K562 (cell line): Measurements from ENCODE around the gene ZNF140. TPM values are rescaled to one million over a fixed set of nuclear protein-coding genes. Genes with fewer than 3 reads are reported as not detected.

Experiments used
- ATF7 ChIP-seq: fragments of 450-650 bp; IDR thresholded peaks from 2 replicates; pipeline ENCODE4 v1.7.1; 2014; ENCODE audit warnings: mild to moderate bottlenecking, moderate library complexity
- BCL6 ChIP-seq: fragments of 250-450 bp; sonication (Bioruptor Pico); IDR thresholded peaks from 2 replicates; pipeline ENCODE4 v1.4.0; 2020
- BRF1 ChIP-seq: IDR thresholded peaks from 3 replicates; pipeline ENCODE4 v1.6.1; 2011; ENCODE audit warnings: borderline replicate concordance, mild to moderate bottlenecking; ENCODE audit not compliant: insufficient read length; ENCODE audit errors: extremely low read depth
- C11orf30 ChIP-seq: fragments of 450-650 bp; IDR thresholded peaks from 2 replicates; pipeline ENCODE4 v1.6.1; 2016; ENCODE audit warnings: low read depth, mild to moderate bottlenecking
- FOSL1 ChIP-seq: fragments of 200-800 bp; sonication (Bioruptor generic); conservative IDR thresholded peaks from 2 replicates; pipeline ENCODE4 v1.6.1; 2016; ENCODE audit warnings: missing genetic modification characterization, missing compliant biosample characterization
- GTF2A2 ChIP-seq: IDR thresholded peaks from 2 replicates; pipeline ENCODE4 v1.6.1; 2016; ENCODE audit warnings: mild to moderate bottlenecking, missing genetic modification characterization, missing compliant biosample characterization
- HCFC1 ChIP-seq: IDR thresholded peaks from 2 replicates; pipeline ENCODE4 v1.6.1; 2012; ENCODE audit warnings: low read depth, low read length, improper control_type of control experiment
- KDM5B ChIP-seq: fragments of 200-600 bp; sonication (generic); IDR thresholded peaks from 2 replicates; pipeline ENCODE4 v1.6.1; 2012; ENCODE audit warnings: low read depth, mild to moderate bottlenecking, moderate library complexity, low read length, control low read depth, inconsistent platforms; ENCODE audit not compliant: insufficient replicate concordance
- KLF10 ChIP-seq: fragments of 250-450 bp; sonication (Bioruptor Pico); IDR thresholded peaks from 2 replicates; pipeline ENCODE4 v1.6.1; 2021; ENCODE audit warnings: matching md5 sums
- LCOR ChIP-seq: sonication (generic); formaldehyde crosslinking; IDR thresholded peaks from 2 replicates; pipeline ENCODE4 v1.8.0; 2022; ENCODE audit warnings: mild to moderate bottlenecking, missing genetic modification reagents
- MAFG ChIP-seq: fragments of 450-650 bp; conservative IDR thresholded peaks from 2 replicates; pipeline ENCODE4 v1.6.1; 2016; ENCODE audit warnings: missing genetic modification characterization, missing compliant biosample characterization
- MCM3 ChIP-seq: fragments of 450-650 bp; IDR thresholded peaks from 2 replicates; pipeline ENCODE4 v1.6.1; 2016
- MLLT1 ChIP-seq, 2 experiments: fragments of 450-650 bp; IDR thresholded peaks; 2 replicates each; pipeline ENCODE4 v1.6.1; 2016
- MYC ChIP-seq, 2 experiments: fragments of 250-450 bp in 1 of 2; sonication (Bioruptor Pico) in 1 of 2; IDR thresholded peaks; 2 replicates each; pipeline versions ENCODE4 v1.5.1 to v1.6.1; 2012 to 2021; ENCODE audit warnings: low read depth in 2 of 2, borderline replicate concordance in 1 of 2, improper control_type of control experiment in 1 of 2, low read length in 1 of 2, mild to moderate bottlenecking in 1 of 2, moderate library complexity in 1 of 2
- NFE2L1 ChIP-seq: fragments of 450-650 bp; IDR thresholded peaks from 2 replicates; pipeline ENCODE4 v1.6.1; 2016; ENCODE audit warnings: missing genetic modification characterization, low read depth, mild to moderate bottlenecking, missing compliant biosample characterization, moderate library complexity, borderline replicate concordance
- NFYB ChIP-seq: IDR thresholded peaks from 2 replicates; pipeline ENCODE4 v1.6.1; 2011; ENCODE audit warnings: mild to moderate bottlenecking, moderate library complexity; ENCODE audit not compliant: insufficient read length; ENCODE audit errors: extremely low read depth
- NUFIP1 ChIP-seq: fragments of 450-650 bp; IDR thresholded peaks from 2 replicates; pipeline ENCODE4 v1.6.1; 2018; ENCODE audit not compliant: partially characterized antibody
- PYGO2 ChIP-seq: fragments of 450-650 bp; IDR thresholded peaks from 2 replicates; pipeline ENCODE4 v1.6.1; 2016; ENCODE audit warnings: mild to moderate bottlenecking, missing genetic modification characterization, moderate library complexity, missing compliant biosample characterization
- RBM14 ChIP-seq: fragments of 200-400 bp; formaldehyde crosslinking; IDR thresholded peaks from 2 replicates; pipeline ENCODE4 v1.6.1; 2018; ENCODE audit warnings: low read depth, mild to moderate bottlenecking, low read length, moderate library complexity, borderline replicate concordance; ENCODE audit not compliant: insufficient read depth
- TAF7 ChIP-seq: fragments of 450-650 bp; IDR thresholded peaks from 2 replicates; pipeline ENCODE4 v1.6.1; 2016; ENCODE audit warnings: missing genetic modification characterization, missing compliant biosample characterization
- ZBTB17 ChIP-seq: fragments of 450-650 bp; formaldehyde crosslinking; IDR thresholded peaks from 2 replicates; pipeline ENCODE4 v1.4.0; 2020; ENCODE audit warnings: mild to moderate bottlenecking
- ZNF174 ChIP-seq: fragments of 250-450 bp; sonication (Bioruptor Pico); IDR thresholded peaks from 2 replicates; pipeline ENCODE4 v1.4.0; 2020; ENCODE audit warnings: mild to moderate bottlenecking
- ZNF717 ChIP-seq: fragments of 250-450 bp; sonication (Bioruptor Pico); IDR thresholded peaks from 2 replicates; pipeline ENCODE4 v1.5.0; 2021
- ZNF785 ChIP-seq: fragments of 250-450 bp; sonication (Bioruptor Pico); IDR thresholded peaks from 2 replicates; pipeline ENCODE4 v1.4.0; 2020; ENCODE audit warnings: mild to moderate bottlenecking
- polyA plus RNA-seq, 8 experiments: library from polyadenylated mRNA; depleted of rRNA in 4 of 8; stranded (reverse) in 5 of 8; unstranded in 3 of 8; fragments of >200 nt; fragmentation: Nextera tagmentation in 2 of 8; fragmentation: Illumina TruSeq in 1 of 8; extraction: Ambion mirVana in 2 of 8; extraction: Trizol in 1 of 8; gene quantifications; 2 replicates each; pipeline versions ENCODE4 v1.2.1 to v1.2.3, GENCODE V29; 2011 to 2014; ENCODE audit warnings: inconsistent platforms in 1 of 8, missing spikeins in 1 of 8
- total RNA-seq, 7 experiments: library from RNA; depleted of rRNA in 6 of 7; stranded (reverse); fragments of >200 nt in 6 of 7; fragmentation: Illumina TruSeq in 2 of 7; extraction: Trizol in 2 of 7; gene quantifications; 2 replicates each; pipeline versions ENCODE4 v1.2.1 to v1.2.3, GENCODE V29; 2011 to 2021; ENCODE audit warnings: low replicate concordance in 1 of 7
- TF ChIP-seq, protein P1 (sequence below): sonication (generic); formaldehyde crosslinking; IDR thresholded peaks from 2 replicates; pipeline ENCODE4 v1.8.0; 2022; ENCODE audit warnings: mild to moderate bottlenecking, low read depth, missing genetic modification reagents
- TF ChIP-seq, protein P2 (sequence below): fragments of 250-450 bp; sonication (Bioruptor Pico); IDR thresholded peaks from 2 replicates; pipeline ENCODE4 v1.4.0; 2020; ENCODE audit warnings: borderline replicate concordance

The ZNF140 gene
- total and polyA plus RNA-seq, 9 of the 15 experiments (the other 6 are each of a cell fraction or from before 2014, with no cell fraction given): 1.6 to 10.9 (median 5.3) TPM

DNA sequence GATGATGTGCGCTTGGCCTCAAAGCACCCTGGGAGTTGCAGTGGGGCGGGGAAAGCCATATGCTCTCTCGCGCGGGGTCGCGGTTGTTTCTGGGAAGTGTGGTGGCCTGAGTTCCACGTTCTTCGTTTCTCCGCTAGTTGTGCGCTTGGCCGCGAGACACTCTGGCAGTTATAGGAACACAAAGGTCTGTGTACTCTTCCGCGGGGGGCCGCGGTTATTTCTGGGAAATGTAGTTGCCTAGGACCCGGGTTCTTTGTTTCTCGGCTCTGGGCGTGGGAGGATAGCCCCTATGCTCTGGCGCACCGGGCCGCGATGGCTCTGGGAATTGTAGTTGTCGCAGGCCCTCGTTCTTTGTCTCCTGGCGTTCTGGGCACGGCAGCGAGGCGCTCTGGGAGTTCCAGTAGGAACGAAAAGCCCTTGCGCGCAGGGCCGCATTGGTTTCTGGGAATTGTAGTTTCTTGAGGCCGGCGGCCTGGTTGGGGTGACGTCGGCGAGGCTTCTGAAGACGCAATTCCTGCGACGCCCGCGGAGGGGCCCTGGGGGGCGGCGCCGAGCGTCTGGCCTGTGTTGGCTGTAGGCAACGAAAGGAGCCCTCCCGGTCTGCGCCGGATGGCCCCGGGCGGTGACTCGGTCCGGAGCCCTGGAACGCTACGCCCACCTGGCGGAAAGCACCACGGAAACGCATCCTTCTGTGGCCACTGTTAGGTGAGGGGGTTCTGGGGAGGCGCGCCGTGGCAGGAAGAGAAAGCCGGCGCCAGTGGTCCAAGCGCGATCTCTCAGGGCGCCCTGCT, at the start of gene ZNF140 (continued):
- TF ChIP-seq BCL6 (CRISPR knock-in tag): no peak
- TF ChIP-seq, protein P1, sequence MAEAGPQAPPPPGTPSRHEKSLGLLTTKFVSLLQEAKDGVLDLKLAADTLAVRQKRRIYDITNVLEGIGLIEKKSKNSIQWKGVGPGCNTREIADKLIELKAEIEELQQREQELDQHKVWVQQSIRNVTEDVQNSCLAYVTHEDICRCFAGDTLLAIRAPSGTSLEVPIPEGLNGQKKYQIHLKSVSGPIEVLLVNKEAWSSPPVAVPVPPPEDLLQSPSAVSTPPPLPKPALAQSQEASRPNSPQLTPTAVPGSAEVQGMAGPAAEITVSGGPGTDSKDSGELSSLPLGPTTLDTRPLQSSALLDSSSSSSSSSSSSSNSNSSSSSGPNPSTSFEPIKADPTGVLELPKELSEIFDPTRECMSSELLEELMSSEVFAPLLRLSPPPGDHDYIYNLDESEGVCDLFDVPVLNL (CRISPR knock-in tag): no peak
- TF ChIP-seq C11orf30: peak; percentile 75
- no peak for TF ChIP-seq ZNF785 (CRISPR knock-in tag)
- TF ChIP-seq, protein P2, sequence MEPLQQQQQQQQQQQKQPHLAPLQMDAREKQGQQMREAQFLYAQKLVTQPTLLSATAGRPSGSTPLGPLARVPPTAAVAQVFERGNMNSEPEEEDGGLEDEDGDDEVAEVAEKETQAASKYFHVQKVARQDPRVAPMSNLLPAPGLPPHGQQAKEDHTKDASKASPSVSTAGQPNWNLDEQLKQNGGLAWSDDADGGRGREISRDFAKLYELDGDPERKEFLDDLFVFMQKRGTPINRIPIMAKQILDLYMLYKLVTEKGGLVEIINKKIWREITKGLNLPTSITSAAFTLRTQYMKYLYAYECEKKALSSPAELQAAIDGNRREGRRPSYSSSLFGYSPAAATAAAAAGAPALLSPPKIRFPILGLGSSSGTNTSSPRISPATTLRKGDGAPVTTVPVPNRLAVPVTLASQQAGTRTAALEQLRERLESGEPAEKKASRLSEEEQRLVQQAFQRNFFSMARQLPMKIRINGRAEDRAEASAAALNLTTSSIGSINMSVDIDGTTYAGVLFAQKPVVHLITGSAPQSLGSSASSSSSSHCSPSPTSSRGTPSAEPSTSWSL: no peak
- peak; percentile 73 for TF ChIP-seq TAF7 (tag)
- no peak for TF ChIP-seq NFE2L1 (tag)
- no peak for TF ChIP-seq ZNF717
- TF ChIP-seq HCFC1: peak; percentile 87
- peak; percentile 89 for TF ChIP-seq ATF7
- TF ChIP-seq KDM5B: peak; percentile 78
- TF ChIP-seq NUFIP1: no peak
- peak; percentile 67 for TF ChIP-seq FOSL1 (tag)
- TF ChIP-seq KLF10: no peak
- no peak for TF ChIP-seq RBM14
- TF ChIP-seq MAFG: no peak
- TF ChIP-seq ZNF174 (CRISPR knock-in tag): no peak
- no peak; the same call in 1 of the 2 replicates for TF ChIP-seq LCOR
- TF ChIP-seq PYGO2: no peak
- no peak for TF ChIP-seq NFYB
- TF ChIP-seq MYC (IDR thresholded peaks at IDR 0.05; ENCODE audit: low read depth, low read length): peak; percentile 92
- peak; percentile 78 for TF ChIP-seq MYC (CRISPR knock-in tag; IDR thresholded peaks at IDR 0.05; ENCODE audit: borderline replicate concordance, low read depth)
- TF ChIP-seq MLLT1 (IDR thresholded peaks at IDR 0.05): 0 out of 4 replicates have a peak, but pooled peaks of 1 of the 2 experiments have one; percentile 58
- TF ChIP-seq ZBTB17 (CRISPR knock-in tag): no peak; the same call in none of the 2 replicates
- no peak for TF ChIP-seq GTF2A2 (tag)
- no peak for TF ChIP-seq MCM3
- TF ChIP-seq BRF1: no peak
